Measurements from ENCODE around the gene CCN6.
"Not testable (repeated sequence)": the region's sequence is repeated elsewhere in the genome, so short reads cannot be mapped to it uniquely, and the experiment has no call there.

CCN6 gene

DNA sequence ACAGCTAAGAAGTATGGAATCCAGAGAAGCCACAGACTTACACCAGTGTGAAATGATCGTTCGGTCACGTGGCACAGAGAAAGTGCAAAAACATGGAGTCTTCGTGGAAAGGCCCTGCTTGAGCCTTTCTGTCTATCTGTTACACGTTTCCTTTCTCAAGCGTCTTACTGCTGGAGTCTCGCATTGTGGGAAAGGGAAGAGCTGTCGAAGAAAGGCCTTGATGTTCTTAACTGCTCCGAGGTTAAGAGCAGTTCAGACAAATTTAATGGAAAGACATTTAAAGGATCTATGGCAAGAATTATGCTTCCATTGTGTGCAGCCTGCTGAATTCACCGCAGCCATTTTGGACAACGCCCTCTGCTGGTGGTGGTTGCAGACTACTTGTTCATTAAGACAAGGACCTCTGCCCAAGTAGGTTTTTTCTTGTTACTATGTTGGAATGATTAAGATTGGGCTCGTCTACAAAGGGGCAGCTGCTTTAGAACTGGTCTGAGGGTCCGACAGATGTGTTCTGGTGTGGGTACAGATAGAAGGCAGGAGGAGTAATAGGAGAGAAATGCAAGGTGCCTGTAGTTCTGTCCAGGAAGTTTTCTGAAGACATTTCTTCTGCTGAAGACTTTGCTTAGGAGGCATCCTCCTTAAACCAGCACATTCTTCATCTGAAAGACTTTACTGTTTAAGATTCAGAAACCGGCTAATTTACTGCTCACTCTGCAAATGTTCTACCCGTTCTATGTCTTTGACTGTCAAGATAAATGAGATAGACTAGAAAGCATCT, 24.7 kb upstream of the CCN6 start:
- peak in 32 of 51 donors; percentile 1 to 69 (median 30) for DNase-seq

- no peak for DNase-seq
These were observed 23.5 kb upstream of the CCN6 start for GRCh38 chr6:112030206-112030960.

DNA sequence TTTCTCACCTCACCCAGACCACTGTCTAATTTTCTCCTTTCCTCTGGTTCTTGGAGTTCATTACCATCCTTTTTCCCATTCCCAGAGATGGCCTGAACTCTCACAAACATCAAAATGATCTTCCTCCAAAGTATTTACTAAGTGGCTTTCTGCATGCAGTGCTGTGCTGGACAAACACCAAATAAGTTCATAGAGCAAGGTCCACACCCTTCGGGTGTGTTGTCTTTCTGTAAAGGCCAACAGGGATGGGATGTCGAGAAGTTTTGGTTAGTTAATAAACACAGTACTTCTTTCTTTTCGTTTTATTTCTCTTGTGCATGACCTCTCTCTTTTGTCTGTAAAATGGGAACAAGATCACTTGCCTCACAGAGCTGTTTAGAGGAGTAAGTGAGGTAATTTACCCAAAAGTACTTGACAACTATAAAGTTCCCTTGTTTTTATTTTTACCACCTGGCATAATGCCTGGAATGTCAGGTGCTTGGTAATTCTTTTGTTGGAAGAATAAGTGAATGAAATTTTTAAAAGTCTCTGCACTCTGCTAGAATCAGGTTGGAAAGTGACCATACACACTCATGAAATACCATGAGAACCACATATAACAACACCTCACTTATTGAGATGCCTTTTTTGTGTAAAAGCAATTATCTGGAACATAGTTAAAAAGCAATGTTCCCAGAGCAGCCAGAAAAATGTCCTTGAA, 22.8 kb upstream of the CCN6 start:
- DNase-seq, result no peak

DNA sequence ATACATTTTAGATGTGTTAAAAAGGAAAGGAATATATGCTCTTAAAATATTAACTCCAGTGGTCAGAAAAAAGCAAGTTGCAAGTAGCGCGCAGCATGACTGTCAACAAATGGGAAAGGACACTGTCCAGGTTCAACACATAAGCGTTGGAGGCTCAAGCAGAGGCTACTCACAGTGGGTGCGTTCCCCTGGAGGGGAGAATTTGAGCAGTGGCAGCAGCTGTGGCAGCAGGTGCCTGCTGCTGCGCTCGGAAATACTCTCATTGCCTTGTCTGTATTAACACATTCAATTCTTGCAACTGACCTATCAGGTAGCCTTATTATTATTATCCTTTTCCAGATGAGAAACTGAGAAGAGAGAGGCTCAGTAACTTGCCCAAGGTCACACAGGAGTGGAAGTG, 21.9 kb upstream of the CCN6 start:
- no peak for DNase-seq

- DNase-seq, result no peak
These were observed 21.2 kb upstream of the CCN6 start for GRCh38 chr6:112032728-112033127.

GRCh38 chr6:112033791-112034615, 19.9 kb upstream of the CCN6 start:
- DNase-seq, result peak in 19 of 51 donors; percentile 3 to 64 (median 17)

GRCh38 chr6:112034616-112034995, 19.3 kb upstream of the CCN6 start:
- DNase-seq, result no peak

GRCh38 chr6:112036088-112036637, 17.7 kb upstream of the CCN6 start:
- DNase-seq, result no peak

GRCh38 chr6:112037783-112038216, 16.1 kb upstream of the CCN6 start:
- DNase-seq, result peak in 37 of 51 donors; percentile 9 to 85 (median 55)

- DNase-seq, result peak in 4 of 51 donors; percentile 5 to 42 (median 34)
These were observed 15.6 kb upstream of the CCN6 start for GRCh38 chr6:112038268-112038667.

DNA sequence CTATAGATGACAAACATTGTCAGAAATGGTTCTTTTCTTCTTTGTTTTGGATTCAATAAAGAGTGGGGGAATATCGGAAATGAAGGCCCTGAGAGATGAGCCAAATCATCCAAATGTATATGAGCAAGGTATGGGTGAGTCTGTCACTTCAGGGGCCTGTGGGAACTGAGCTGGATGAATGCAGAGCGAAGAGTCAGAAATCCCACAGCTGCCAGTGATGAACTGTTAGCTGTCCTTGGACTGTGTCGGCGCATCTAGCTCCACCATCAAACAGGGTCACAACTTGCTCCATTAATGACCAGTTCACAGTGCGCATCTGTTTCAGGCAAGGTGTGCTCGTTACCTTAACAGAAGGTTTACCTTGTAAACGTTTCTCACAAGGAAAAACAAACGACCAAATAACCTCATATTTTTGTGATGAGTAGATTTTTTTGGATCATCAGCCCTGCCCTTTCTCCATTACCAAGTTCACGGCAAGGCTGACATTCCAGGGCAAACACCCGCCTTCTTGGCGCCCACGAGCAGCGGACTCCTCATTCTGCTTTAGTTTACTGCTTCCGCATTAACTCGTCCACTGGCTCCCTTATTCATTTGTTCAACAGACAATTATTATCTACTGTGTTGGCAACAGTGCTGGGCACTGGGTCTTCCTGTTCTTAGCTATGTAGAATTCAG, 15.0 kb upstream of the CCN6 start:
- no peak for DNase-seq

DNA sequence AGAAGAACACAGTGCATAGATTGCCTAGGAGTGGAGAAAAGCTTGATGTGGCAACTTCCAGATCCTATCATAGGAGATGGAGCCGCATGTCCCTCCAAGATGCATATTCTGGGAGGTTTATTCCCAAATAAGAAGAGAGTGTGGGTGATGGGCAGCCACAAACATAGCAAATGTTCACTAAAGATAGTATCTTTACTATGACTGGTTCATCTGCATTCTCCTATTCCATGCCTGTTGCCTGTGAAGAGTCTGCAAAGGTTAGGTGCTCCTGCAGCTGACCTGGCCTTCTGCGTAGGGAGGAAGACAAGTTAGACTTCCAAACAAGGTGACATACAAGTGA, 14.5 kb upstream of the CCN6 start:
- DNase-seq, result no peak

- DNase-seq, result no peak
These were observed 12.9 kb upstream of the CCN6 start for GRCh38 chr6:112040956-112041355.

DNA sequence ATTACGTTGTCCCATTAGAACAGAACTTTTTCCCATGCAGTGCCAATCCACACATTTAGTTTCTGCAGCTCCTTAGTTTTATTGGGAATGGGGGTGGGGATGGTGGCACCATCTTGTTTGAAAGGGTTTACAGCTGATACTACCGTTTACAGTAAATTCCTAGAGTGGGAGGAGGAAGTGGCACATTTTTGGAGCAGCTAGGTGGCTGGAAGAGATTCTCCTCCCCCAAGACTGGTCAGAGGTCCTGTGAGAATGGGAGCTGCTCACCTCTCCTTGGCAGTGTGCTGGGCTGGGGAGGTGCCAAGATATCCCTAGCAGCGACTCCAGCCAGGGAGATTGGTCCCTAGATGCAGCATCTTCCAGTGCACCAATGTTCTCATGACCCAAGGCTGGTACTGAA, 12.4 kb upstream of the CCN6 start:
- DNase-seq, result no peak

DNA sequence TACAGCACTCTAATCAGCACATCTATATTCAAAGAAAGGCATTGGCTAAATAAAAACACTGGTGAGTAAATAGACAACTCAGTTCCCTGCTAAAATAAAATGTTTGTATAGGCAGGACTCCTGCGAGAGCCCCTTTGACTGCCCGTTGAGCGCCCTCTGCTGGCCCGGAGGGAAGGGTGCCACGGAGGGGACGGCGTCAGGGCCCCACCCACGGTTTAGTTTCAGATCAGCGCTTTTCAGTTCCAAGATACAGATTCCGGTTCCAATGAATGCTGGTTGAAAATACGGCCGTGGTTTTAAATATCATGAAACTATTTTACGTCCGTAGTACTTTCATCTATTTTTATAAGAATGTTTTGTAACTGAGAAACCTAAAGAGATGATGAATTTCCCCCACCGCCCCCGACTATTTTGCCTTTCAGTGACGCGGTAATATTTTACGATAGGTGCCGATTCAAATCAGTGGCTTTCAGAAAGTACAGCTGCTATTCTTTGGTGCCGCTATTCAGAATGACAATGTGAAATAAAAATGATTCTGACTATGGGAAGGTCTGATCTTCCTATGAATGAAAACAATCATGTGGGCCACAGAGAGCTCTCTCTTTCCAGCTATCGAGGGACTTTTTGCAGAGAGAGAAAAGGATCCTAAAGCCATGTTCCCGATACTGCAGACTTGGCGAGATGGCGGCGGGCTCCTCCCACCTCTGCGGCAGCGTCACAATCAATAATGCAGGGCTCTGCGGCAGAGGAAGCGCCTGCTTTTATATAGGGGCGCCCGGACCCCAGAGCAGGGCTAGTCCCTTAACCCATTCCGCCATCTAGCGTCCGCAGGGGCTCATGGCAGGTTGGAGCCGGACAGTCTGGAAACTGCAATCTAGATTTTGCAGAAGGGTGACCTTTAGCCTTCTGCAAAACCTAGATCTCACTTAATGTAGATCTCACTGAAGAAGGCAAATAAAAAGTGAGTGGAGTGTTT, 10.6 kb upstream of the CCN6 start:
- peak; percentile 10 to 93 (median 79) for DNase-seq

GRCh38 chr6:112044196-112044595, 9.7 kb upstream of the CCN6 start:
- no peak for DNase-seq

- DNase-seq, result no peak
These were observed 9.0 kb upstream of the CCN6 start for GRCh38 chr6:112044856-112045255.

DNA sequence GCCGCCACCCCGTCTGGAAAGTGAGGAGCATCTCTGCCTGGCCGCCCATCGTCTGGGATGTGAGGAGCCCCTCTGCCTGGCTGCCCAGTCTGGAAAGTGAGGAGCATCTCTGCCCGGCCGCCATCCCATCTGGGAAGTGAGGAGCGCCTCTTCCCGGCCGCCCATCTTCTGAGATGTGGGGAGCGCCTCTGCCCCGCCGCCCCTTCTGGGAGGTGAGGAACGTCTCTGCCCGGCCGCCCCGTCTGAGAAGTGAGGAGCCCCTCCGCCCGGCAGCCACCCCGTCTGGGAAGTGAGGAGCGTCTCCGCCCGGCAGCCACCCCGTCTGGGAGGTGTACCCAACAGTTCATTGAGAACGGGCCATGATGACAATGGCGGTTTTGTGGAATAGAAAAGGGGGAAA, 6.4 kb upstream of the CCN6 start:
- DNase-seq, result not testable (repeated sequence)
